Measurements from ENCODE around the gene ACTR1A. TPM values are rescaled to one million over a fixed set of nuclear protein-coding genes. Genes with fewer than 3 reads are reported as not detected.

The ACTR1A gene
- total and polyA plus RNA-seq, 9 of the 15 experiments (the other 6 are each of a cell fraction or from before 2014, with no cell fraction given) = 36.3 to 77.2 (median 49.6) TPM

DNA sequence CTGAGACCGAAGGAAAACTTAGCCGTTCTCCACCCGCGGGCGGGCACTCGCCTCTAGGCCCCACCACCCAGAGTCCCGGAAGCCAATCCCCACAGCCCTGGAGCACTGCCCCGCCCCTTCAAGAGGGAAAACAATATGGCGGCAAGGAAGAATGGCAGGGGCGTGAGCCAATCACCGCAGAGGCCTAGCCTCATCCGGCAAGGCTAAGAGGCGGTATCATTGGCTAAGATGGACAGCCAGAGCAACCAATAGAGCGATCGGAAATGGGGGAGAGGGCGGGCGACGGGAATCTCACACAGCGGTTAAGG lies 529 bp downstream of the ACTR1A start (continued):
- TF ChIP-seq BDP1 (IDR thresholded peaks at IDR 0.05; ENCODE audit: insufficient read depth, insufficient read length) (no peak), YY1 (IDR thresholded peaks at IDR 0.05; ENCODE audit: borderline replicate concordance in 1 of 3, control insufficient read depth in 1 of 3, extremely low read depth in 1 of 3, insufficient read depth in 3 of 3, insufficient read length in 1 of 3, insufficient replicate concordance in 2 of 3, low read depth in 1 of 3, low read length in 2 of 3) (peak; percentile 72 to 96 (median 94)), RBFOX2 (IDR thresholded peaks at IDR 0.05; ENCODE audit: low read depth, low read length) (peak; percentile 53; the same call in 1 of the 2 replicates), CREM (IDR thresholded peaks at IDR 0.05; ENCODE audit: low read depth) (peak; percentile 49), BRD9 (IDR thresholded peaks at IDR 0.05; ENCODE audit: low read depth, partially characterized antibody) (no peak), ZKSCAN3 (CRISPR knock-in tag; IDR thresholded peaks at IDR 0.05) (no peak), FOXK2 (conservative IDR thresholded peaks at IDR 0.05 in 1 of 2, IDR thresholded peaks at IDR 0.05 in 1 of 2; ENCODE audit: low read depth in 2 of 2) (peak; percentile 67 to 82), MBD2 (IDR thresholded peaks at IDR 0.05; ENCODE audit: borderline replicate concordance, low read depth) (peak; percentile 92), ZNF583 (CRISPR knock-in tag; IDR thresholded peaks at IDR 0.05) (no peak), BHLHE40 (IDR thresholded peaks at IDR 0.05; ENCODE audit: low read length) (no peak), PHTF2 (CRISPR knock-in tag; IDR thresholded peaks at IDR 0.05) (no peak), CXXC5 (CRISPR knock-in tag; IDR thresholded peaks at IDR 0.05) (peak; percentile 9; the same call in 1 of the 2 replicates), SP1 (CRISPR knock-in tag; IDR thresholded peaks at IDR 0.05) (peak; percentile 63), CC2D1A (IDR thresholded peaks at IDR 0.05) (no peak), ZNF551 (CRISPR knock-in tag; IDR thresholded peaks at IDR 0.05) (no peak)
- TF ChIP-seq, protein P1, sequence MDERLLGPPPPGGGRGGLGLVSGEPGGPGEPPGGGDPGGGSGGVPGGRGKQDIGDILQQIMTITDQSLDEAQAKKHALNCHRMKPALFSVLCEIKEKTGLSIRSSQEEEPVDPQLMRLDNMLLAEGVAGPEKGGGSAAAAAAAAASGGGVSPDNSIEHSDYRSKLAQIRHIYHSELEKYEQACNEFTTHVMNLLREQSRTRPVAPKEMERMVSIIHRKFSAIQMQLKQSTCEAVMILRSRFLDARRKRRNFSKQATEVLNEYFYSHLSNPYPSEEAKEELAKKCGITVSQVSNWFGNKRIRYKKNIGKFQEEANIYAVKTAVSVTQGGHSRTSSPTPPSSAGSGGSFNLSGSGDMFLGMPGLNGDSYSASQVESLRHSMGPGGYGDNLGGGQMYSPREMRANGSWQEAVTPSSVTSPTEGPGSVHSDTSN (CRISPR knock-in tag; IDR thresholded peaks at IDR 0.05; ENCODE audit: low read depth) = peak; percentile 97
- TF ChIP-seq, protein P1 (tag; conservative IDR thresholded peaks at IDR 0.05; ENCODE audit: low read depth) = peak; percentile 100
- TF ChIP-seq, protein P2, sequence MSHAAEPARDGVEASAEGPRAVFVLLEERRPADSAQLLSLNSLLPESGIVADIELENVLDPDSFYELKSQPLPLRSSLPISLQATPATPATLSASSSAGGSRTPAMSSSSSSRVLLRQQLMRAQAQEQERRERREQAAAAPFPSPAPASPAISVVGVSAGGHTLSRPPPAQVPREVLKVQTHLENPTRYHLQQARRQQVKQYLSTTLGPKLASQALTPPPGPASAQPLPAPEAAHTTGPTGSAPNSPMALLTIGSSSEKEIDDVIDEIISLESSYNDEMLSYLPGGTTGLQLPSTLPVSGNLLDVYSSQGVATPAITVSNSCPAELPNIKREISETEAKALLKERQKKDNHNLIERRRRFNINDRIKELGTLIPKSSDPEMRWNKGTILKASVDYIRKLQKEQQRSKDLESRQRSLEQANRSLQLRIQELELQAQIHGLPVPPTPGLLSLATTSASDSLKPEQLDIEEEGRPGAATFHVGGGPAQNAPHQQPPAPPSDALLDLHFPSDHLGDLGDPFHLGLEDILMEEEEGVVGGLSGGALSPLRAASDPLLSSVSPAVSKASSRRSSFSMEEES (CRISPR knock-in tag; IDR thresholded peaks at IDR 0.05) = no peak
- TF ChIP-seq, protein P3, sequence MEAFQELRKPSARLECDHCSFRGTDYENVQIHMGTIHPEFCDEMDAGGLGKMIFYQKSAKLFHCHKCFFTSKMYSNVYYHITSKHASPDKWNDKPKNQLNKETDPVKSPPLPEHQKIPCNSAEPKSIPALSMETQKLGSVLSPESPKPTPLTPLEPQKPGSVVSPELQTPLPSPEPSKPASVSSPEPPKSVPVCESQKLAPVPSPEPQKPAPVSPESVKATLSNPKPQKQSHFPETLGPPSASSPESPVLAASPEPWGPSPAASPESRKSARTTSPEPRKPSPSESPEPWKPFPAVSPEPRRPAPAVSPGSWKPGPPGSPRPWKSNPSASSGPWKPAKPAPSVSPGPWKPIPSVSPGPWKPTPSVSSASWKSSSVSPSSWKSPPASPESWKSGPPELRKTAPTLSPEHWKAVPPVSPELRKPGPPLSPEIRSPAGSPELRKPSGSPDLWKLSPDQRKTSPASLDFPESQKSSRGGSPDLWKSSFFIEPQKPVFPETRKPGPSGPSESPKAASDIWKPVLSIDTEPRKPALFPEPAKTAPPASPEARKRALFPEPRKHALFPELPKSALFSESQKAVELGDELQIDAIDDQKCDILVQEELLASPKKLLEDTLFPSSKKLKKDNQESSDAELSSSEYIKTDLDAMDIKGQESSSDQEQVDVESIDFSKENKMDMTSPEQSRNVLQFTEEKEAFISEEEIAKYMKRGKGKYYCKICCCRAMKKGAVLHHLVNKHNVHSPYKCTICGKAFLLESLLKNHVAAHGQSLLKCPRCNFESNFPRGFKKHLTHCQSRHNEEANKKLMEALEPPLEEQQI (IDR thresholded peaks at IDR 0.05) = no peak
- TF ChIP-seq, protein P4, sequence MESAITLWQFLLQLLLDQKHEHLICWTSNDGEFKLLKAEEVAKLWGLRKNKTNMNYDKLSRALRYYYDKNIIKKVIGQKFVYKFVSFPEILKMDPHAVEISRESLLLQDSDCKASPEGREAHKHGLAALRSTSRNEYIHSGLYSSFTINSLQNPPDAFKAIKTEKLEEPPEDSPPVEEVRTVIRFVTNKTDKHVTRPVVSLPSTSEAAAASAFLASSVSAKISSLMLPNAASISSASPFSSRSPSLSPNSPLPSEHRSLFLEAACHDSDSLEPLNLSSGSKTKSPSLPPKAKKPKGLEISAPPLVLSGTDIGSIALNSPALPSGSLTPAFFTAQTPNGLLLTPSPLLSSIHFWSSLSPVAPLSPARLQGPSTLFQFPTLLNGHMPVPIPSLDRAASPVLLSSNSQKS (CRISPR knock-in tag; IDR thresholded peaks at IDR 0.05) = no peak
- TF ChIP-seq, protein P5, sequence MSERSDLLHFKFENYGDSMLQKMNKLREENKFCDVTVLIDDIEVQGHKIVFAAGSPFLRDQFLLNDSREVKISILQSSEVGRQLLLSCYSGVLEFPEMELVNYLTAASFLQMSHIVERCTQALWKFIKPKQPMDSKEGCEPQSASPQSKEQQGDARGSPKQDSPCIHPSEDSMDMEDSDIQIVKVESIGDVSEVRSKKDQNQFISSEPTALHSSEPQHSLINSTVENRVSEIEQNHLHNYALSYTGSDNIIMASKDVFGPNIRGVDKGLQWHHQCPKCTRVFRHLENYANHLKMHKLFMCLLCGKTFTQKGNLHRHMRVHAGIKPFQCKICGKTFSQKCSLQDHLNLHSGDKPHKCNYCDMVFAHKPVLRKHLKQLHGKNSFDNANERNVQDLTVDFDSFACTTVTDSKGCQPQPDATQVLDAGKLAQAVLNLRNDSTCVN (CRISPR knock-in tag; IDR thresholded peaks at IDR 0.05) = no peak
